ENCODE measurements around the gene MSANTD1.
A peak's percentile ranks its signal among the peaks of the same experiment; 100 is the strongest.

MSANTD1 gene

GRCh38 chr4:3215733-3216132 lies 33.2 kb upstream of the MSANTD1 start:
- no peak for DNase-seq (ENCODE audit: low read depth, low spot score)

- no peak for DNase-seq (ENCODE audit: low read depth, low spot score)
Observed at GRCh38 chr4:3217266-3217665, 31.7 kb upstream of the MSANTD1 start.

DNA sequence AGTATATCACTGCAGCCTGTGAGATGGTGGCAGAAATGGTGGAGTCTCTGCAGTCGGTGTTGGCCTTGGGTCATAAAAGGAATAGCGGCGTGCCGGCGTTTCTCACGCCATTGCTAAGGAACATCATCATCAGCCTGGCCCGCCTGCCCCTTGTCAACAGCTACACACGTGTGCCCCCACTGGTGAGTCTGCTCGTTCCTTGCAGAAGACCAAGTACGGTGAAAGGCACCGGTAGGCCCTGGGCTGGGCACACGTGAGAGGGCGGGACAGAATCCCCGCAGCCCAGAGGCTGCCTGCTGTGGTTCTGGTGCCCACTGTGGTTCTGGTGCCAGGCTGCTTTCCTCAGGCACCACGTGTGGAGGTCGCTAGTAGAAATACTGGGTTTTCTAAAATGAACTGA lies 31.2 kb upstream of the MSANTD1 start:
- no peak for DNase-seq (ENCODE audit: low read depth, low spot score)

DNA sequence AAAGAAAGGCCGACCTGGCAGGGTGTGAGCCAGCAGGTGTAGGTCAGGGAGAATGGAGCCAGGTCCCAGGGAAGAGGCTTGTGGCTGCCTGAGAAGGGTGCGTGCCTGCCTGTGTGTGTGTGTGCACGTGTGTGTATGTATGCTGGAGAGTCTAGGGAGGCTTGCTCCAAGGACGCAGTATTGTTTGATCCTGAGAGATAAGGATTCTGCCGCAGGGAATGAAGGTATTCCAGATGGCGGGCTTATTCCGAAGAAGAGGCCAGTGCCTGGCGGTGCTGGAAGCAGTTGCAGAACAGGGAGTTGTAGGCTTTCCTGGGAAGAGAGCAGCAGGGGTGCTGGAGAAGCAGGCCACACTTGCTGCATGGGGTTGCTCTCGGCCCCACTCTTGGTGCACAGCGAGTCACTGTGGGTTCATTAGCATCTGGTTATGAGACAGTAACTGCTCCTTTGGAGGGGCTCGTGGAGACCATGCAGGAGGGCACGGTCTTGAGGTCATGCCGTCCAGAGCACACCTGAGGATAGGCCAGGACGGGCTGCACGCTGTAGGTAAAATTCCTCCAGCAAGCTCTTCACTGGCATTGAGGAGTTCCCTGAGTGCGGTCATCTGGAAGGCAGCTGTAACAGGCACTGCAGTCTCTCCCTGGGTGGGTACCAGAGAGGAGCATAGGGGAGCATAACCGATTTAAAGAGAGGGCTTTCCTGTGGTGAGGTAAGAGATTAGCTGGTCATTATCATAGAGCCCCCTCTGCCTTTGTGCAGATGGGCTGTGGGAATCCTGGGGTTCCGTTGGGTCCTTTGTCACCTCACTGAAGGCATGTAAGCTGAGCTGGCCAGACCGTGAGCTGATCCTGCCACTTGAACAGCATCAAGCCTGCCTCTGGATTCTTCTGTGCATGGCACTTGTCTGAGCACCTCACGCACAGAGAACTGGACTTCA lies 29.9 kb upstream of the MSANTD1 start:
- DNase-seq (ENCODE audit: low read depth, low spot score), result no peak

GRCh38 chr4:3219761-3220475 lies 29.0 kb upstream of the MSANTD1 start:
- DNase-seq (ENCODE audit: low read depth, low spot score), result no peak

- DNase-seq (ENCODE audit: low read depth, low spot score), result no peak
Observed at GRCh38 chr4:3220476-3221183, 28.3 kb upstream of the MSANTD1 start.

GRCh38 chr4:3221184-3221494 lies 27.8 kb upstream of the MSANTD1 start:
- no peak for DNase-seq (ENCODE audit: low read depth, low spot score)

- no peak for DNase-seq (ENCODE audit: low read depth, low spot score)
Observed at GRCh38 chr4:3221996-3222395, 27.0 kb upstream of the MSANTD1 start.

DNA sequence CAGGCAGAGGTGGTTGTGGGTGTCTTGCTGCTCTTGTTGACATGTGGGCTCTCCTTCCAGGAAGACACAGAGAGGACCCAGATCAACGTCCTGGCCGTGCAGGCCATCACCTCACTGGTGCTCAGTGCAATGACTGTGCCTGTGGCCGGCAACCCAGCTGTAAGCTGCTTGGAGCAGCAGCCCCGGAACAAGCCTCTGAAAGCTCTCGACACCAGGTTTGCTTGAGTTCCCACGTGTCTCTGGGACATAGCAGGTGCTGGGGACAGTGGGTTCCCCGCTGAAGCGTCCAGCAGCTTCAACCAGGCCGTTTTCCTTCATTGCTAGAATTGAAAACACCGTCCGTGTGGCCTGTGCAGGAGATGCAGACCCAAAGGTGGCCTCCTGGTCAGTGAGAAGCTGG lies 25.6 kb upstream of the MSANTD1 start:
- no peak for DNase-seq (ENCODE audit: low read depth, low spot score)

DNA sequence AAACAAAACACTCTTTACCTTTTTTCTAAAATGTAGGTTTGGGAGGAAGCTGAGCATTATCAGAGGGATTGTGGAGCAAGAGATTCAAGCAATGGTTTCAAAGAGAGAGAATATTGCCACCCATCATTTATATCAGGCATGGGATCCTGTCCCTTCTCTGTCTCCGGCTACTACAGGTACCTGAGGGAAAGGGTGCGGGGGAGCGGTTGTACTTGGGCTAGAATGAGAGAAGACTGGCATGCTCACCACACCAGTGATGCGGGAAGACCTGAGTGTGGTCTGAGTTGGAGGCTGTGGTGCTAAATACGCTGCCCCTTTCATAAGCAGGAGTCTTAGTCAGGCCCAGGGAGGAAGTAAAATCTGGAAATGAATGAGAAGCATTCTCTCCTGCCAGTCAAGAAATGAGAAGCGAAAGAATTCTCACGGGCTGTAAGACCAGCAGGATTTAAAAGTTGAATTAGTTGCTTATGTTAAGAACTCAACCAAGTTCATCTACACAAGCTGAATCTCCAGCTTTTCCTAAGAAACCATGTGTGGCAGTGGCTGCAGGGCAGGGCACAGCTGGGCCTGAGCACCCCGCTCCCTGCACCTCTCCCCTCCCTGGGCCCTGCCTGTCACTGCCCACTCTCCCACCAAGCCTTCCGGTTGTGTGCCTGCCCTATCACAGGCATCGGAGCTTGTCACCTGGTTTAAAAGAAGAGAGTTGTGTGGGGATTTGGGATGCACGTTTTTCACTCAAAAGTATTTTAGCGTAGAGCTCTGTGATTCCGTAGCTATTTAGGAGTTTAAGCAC lies 24.8 kb upstream of the MSANTD1 start:
- DNase-seq (ENCODE audit: low read depth, low spot score), result no peak

DNA sequence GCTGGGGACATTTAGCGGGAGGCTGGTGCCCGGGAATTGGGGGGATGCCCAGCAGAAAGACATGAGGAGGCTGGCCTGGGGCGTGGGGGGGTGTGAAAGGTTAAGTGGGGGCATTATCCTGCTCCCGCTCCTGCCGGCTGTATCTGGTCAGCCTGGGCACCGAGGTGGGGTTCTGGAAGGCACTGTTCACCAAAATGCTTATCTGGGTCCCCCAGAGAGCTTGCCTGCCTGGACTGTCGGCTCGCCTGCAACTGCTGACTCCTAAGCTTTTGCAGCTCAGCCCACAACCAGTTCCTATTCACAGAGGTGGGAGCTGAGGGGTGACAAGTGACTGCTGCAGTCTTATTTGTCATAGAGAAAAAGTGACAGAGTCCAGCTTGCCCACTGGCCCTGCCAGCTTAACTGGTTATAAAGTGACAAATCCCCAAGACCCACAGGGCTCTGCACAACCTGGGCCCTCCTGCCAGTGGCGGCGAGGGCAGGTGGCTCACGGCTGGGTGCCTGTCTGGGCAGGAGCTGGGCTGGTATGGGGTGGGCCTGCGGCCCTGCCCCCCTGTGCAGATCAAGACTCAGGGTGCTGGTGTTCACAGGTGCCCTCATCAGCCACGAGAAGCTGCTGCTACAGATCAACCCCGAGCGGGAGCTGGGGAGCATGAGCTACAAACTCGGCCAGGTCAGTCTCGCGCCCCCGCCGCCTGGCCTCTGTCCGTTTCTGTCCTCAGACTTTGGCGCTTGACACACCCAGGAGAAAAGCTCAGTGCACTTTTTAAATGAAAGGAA lies 23.7 kb upstream of the MSANTD1 start:
- DNase-seq (ENCODE audit: low read depth, low spot score), result no peak

- DNase-seq (ENCODE audit: low read depth, low spot score), result no peak
Observed at GRCh38 chr4:3225936-3226335, 23.0 kb upstream of the MSANTD1 start.

GRCh38 chr4:3226467-3226866 lies 22.5 kb upstream of the MSANTD1 start:
- DNase-seq (ENCODE audit: low read depth, low spot score), result no peak

DNA sequence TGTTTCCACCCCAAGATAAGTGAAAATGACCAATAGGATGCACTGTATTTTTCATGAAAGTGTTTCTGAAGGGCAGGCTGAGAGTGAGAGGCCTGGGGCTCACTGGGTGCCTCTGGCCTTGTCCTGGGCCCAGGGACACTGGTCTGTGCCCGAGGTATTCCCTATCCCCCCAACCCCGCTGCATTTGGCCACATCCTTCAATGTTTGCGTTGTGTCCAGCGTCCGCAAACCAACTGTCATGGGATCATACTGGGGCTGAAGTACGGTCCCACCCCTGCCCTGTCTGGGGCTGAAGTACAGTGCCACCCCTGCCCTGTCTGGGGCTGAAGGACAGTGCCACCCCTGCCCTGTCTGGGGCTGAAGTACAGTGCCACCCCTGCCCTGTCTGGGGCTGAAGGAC lies 22.0 kb upstream of the MSANTD1 start:
- no peak for DNase-seq (ENCODE audit: low read depth, low spot score)

- no peak for DNase-seq (ENCODE audit: low read depth, low spot score)
Observed at GRCh38 chr4:3227878-3228675, 20.9 kb upstream of the MSANTD1 start.

- DNase-seq (ENCODE audit: low read depth, low spot score), result no peak
Observed at GRCh38 chr4:3228881-3229280, 20.1 kb upstream of the MSANTD1 start.

GRCh38 chr4:3229328-3229727 lies 19.6 kb upstream of the MSANTD1 start:
- no peak for DNase-seq (ENCODE audit: low read depth, low spot score)

- DNase-seq (ENCODE audit: low read depth, low spot score), result no peak
Observed at GRCh38 chr4:3229964-3230363, 19.0 kb upstream of the MSANTD1 start.

DNA sequence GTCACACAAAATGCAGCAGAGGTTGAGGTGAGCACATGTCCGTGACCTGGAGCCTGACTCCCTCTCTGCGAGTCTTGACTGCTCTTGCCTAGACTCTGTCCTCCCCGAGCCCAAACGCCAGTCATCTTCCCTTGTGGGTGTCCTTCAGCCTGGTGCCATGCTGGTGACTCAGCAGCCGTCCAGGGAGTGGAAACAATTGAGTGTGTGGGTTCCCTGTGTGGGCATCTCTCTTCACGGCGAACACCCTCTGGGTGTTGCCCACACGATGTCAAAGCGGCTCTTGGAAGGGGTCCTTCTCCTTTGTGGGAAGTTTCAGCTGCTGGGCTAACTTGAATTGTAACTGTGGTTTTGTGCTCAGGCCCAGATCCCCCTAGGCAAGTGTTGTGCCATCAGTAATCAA lies 17.5 kb upstream of the MSANTD1 start:
- peak; percentile 54 for DNase-seq (ENCODE audit: low read depth, low spot score)

GRCh38 chr4:3232001-3232400 lies 17.0 kb upstream of the MSANTD1 start:
- DNase-seq (ENCODE audit: low read depth, low spot score), result no peak
